H1 (cell line): ENCODE measurements around the gene EVX2. TPM values are rescaled to one million over a fixed set of nuclear protein-coding genes. Genes with fewer than 3 reads are reported as not detected.
A peak's percentile ranks its signal among the peaks of the same experiment; 100 is the strongest.

ENCODE experiments used
- ASH2L ChIP-seq: fragments of 200-600, 300-600 bp; sonication (generic); IDR thresholded peaks from one replicate; pipeline ENCODE4 v1.7.1; 2017; ENCODE audit warnings: low read length
- ATF3 ChIP-seq: IDR thresholded peaks from 2 replicates; pipeline ENCODE4 v1.6.1; 2011; ENCODE audit warnings: low read depth, mild to moderate bottlenecking, low read length; ENCODE audit not compliant: insufficient read depth
- CREB1 ChIP-seq: IDR thresholded peaks from 2 replicates; pipeline ENCODE4 v1.6.1; 2012; ENCODE audit warnings: inconsistent platforms
- GABPA ChIP-seq: IDR thresholded peaks from 2 replicates; pipeline ENCODE4 v1.6.1; 2011; ENCODE audit warnings: mild to moderate bottlenecking, low read length, moderate library complexity, borderline replicate concordance; ENCODE audit not compliant: insufficient read depth
- GTF2F1 ChIP-seq: IDR thresholded peaks from 2 replicates; pipeline ENCODE4 v1.6.1; 2012; ENCODE audit warnings: low read depth, low read length, improper control_type of control experiment, borderline replicate concordance
- HDAC2 ChIP-seq, 2 experiments: fragments of 300-600 bp in 1 of 2; sonication (generic) in 1 of 2; IDR thresholded peaks; 2 replicates each; pipeline ENCODE4 v1.6.1; 2011 to 2012; ENCODE audit warnings: low read depth in 2 of 2, low read length in 2 of 2, mild to moderate bottlenecking in 2 of 2, moderate library complexity in 2 of 2, borderline replicate concordance in 1 of 2, inconsistent platforms in 1 of 2
- NANOG ChIP-seq: IDR thresholded peaks from 2 replicates; pipeline ENCODE4 v1.6.1; 2011; ENCODE audit warnings: low read length, low read depth, mild to moderate bottlenecking, inconsistent platforms; ENCODE audit not compliant: insufficient read depth, poor library complexity, severe bottlenecking
- NRF1 ChIP-seq: IDR thresholded peaks from 2 replicates; pipeline ENCODE4 v1.6.1; 2011; ENCODE audit warnings: mild to moderate bottlenecking, low read depth, low read length, improper control_type of control experiment
- PHF8 ChIP-seq: fragments of 200-600 bp; sonication (generic); conservative IDR thresholded peaks from 2 replicates; pipeline ENCODE4 v1.7.1; 2012; ENCODE audit warnings: low read depth, mild to moderate bottlenecking, inconsistent platforms, low read length, moderate library complexity
- RAD21 ChIP-seq, 2 experiments: IDR thresholded peaks in 1 of 2; conservative IDR thresholded peaks in 1 of 2; 2 replicates each; pipeline ENCODE4 v1.6.1; 2011; ENCODE audit warnings: low read depth in 2 of 2, low read length in 2 of 2, improper control_type of control experiment in 1 of 2, inconsistent platforms in 1 of 2, mild to moderate bottlenecking in 1 of 2, moderate library complexity in 1 of 2
- RBBP5 ChIP-seq: IDR thresholded peaks from 2 replicates; pipeline ENCODE4 v1.7.1; 2012; ENCODE audit warnings: low read depth, mild to moderate bottlenecking, inconsistent platforms, low read length, moderate library complexity, borderline replicate concordance
- RNF2 ChIP-seq: fragments of 200-900, 300-1000 bp; sonication (generic); IDR thresholded peaks from 2 replicates; pipeline ENCODE4 v1.7.1; 2016; ENCODE audit warnings: borderline replicate concordance, low read depth, mild to moderate bottlenecking, antibody characterized with exemption, low read length; ENCODE audit not compliant: poor library complexity, severe bottlenecking; ENCODE audit errors: missing control alignments
- SIRT6 ChIP-seq: IDR thresholded peaks from one replicate; pipeline ENCODE4 v1.7.1; 2012; ENCODE audit warnings: low read length, inconsistent platforms
- SP2 ChIP-seq: IDR thresholded peaks from 2 replicates; pipeline ENCODE4 v1.6.1; 2012; ENCODE audit warnings: mild to moderate bottlenecking, low read length, inconsistent platforms
- SRF ChIP-seq: IDR thresholded peaks from 2 replicates; pipeline ENCODE4 v1.6.1; 2011; ENCODE audit warnings: mild to moderate bottlenecking, low read depth, low read length, moderate library complexity
- SUZ12 ChIP-seq: fragments of 200-600 bp; sonication (generic); IDR thresholded peaks from 2 replicates; pipeline ENCODE4 v1.6.1; 2012; ENCODE audit warnings: mild to moderate bottlenecking, inconsistent platforms, low read length, moderate library complexity, mixed read lengths
- TAF1 ChIP-seq: IDR thresholded peaks from 2 replicates; pipeline ENCODE4 v1.6.1; 2011; ENCODE audit warnings: mild to moderate bottlenecking, low read depth, low read length
- TCF12 ChIP-seq: IDR thresholded peaks from 2 replicates; pipeline ENCODE4 v1.6.1; 2011; ENCODE audit warnings: low read depth, mild to moderate bottlenecking, low read length
- USF2 ChIP-seq: IDR thresholded peaks from 2 replicates; pipeline ENCODE4 v1.6.1; 2011; ENCODE audit warnings: low read length, improper control_type of control experiment
- YY1 ChIP-seq: IDR thresholded peaks from 2 replicates; pipeline ENCODE4 v1.6.1; 2011; ENCODE audit warnings: low read depth, mild to moderate bottlenecking, low read length
- polyA plus RNA-seq, 7 experiments: library from polyadenylated mRNA; depleted of rRNA in 3 of 7; stranded (reverse) in 5 of 7; unstranded in 2 of 7; fragments of >200 nt in 5 of 7; fragments of 200-250 nt in 2 of 7; gene quantifications; 1 replicate in 5 of 7; 2 replicates in 1 of 7; 4 replicates in 1 of 7; pipeline versions ENCODE4 v1.2.1 to v1.2.3, GENCODE V29; 2011 to 2013; ENCODE audit warnings: missing spikeins in 2 of 7, mixed read lengths in 2 of 7
- total RNA-seq: library from RNA; stranded (reverse); fragmentation: NEBNext Ultra II Directional; extraction: Animal tissue kit (Norgen Biotek cat#: 25700); gene quantifications from 2 replicates; pipeline ENCODE4 v1.2.1, GENCODE V29; 2021

EVX2 gene
- total and polyA plus RNA-seq, 2 of the 8 experiments (the other 6 are each of a cell fraction or from before 2014, with no cell fraction given), result not detected

- no peak for TF ChIP-seq YY1
- TF ChIP-seq RBBP5, result no peak
- no peak for TF ChIP-seq TAF1
- no peak for TF ChIP-seq SRF
- peak; percentile 67 to 74 for TF ChIP-seq RAD21 (IDR thresholded peaks at IDR 0.05 in 1 of 2, conservative IDR thresholded peaks at IDR 0.05 in 1 of 2; ENCODE audit: low read depth in 2 of 2, low read length in 2 of 2)
- no peak for TF ChIP-seq HDAC2 (IDR thresholded peaks at IDR 0.05; ENCODE audit: borderline replicate concordance in 1 of 2, low read depth in 2 of 2, low read length in 2 of 2)
- TF ChIP-seq SIRT6, result no peak
- peak; percentile 93 for TF ChIP-seq USF2
- peak; percentile 79; the same call in 1 of the 2 replicates for TF ChIP-seq SUZ12
- no peak for TF ChIP-seq TCF12
- TF ChIP-seq NANOG, result no peak
- no peak for TF ChIP-seq GTF2F1
- no peak for TF ChIP-seq PHF8
- peak; percentile 70 for TF ChIP-seq CREB1
- peak; percentile 80 for TF ChIP-seq ATF3
- no peak for TF ChIP-seq SP2
- TF ChIP-seq RNF2, result peak; percentile 96
- peak; percentile 29 for TF ChIP-seq ASH2L
- TF ChIP-seq NRF1, result no peak
- TF ChIP-seq GABPA, result no peak
Observed at GRCh38 chr2:176115883-176116813, 32.4 kb upstream of the EVX2 start, which contains the start of gene HOXD10 (continued).
